HepG2 (cell line): ENCODE measurements around the gene FCER1G. TPM values are rescaled to one million over a fixed set of nuclear protein-coding genes. Genes with fewer than 3 reads are reported as not detected.

ENCODE experiments used
- AGO1 ChIP-seq: fragments of 200-400 bp; formaldehyde crosslinking; IDR thresholded peaks from 2 replicates; pipeline ENCODE4 v1.6.1; 2017; ENCODE audit warnings: mild to moderate bottlenecking, low read depth, low read length, moderate library complexity; ENCODE audit not compliant: poor library complexity, severe bottlenecking
- ARHGAP35 ChIP-seq: sonication (generic); formaldehyde crosslinking; IDR thresholded peaks from 2 replicates; pipeline ENCODE4 v1.9.0; 2022; ENCODE audit warnings: mild to moderate bottlenecking, inconsistent platforms, moderate library complexity, missing genetic modification reagents, borderline replicate concordance
- ATF1 ChIP-seq: IDR thresholded peaks from 2 replicates; pipeline ENCODE4 v1.6.1; 2016; ENCODE audit warnings: mild to moderate bottlenecking, control low read depth
- ATRX ChIP-seq: sonication (generic); formaldehyde crosslinking; IDR thresholded peaks from 2 replicates; pipeline ENCODE4 v1.4.0; 2020; ENCODE audit warnings: missing genetic modification reagents, borderline replicate concordance
- DMAP1 ChIP-seq: IDR thresholded peaks from 2 replicates; pipeline ENCODE4 v1.6.1; 2016
- DR1 ChIP-seq: sonication (generic); formaldehyde crosslinking; IDR thresholded peaks from 2 replicates; pipeline ENCODE4 v1.8.0; 2021; ENCODE audit warnings: mild to moderate bottlenecking, missing genetic modification reagents, inconsistent platforms
- HIVEP1 ChIP-seq: sonication (generic); formaldehyde crosslinking; IDR thresholded peaks from 2 replicates; pipeline ENCODE4 v1.4.0; 2020; ENCODE audit warnings: mild to moderate bottlenecking, missing genetic modification reagents
- ISL2 ChIP-seq: sonication (generic); formaldehyde crosslinking; IDR thresholded peaks from 2 replicates; pipeline ENCODE4 v1.5.0; 2020; ENCODE audit warnings: missing genetic modification reagents
- MBNL3 ChIP-seq: fragments of 250-450 bp; sonication (Bioruptor Pico); conservative IDR thresholded peaks from 2 replicates; pipeline ENCODE4 v1.8.0; 2022; ENCODE audit warnings: mild to moderate bottlenecking, inconsistent platforms
- MEIS1 ChIP-seq: sonication (generic); formaldehyde crosslinking; IDR thresholded peaks from 2 replicates; pipeline ENCODE4 v1.9.0; 2021; ENCODE audit warnings: mild to moderate bottlenecking, missing genetic modification reagents, moderate library complexity, borderline replicate concordance
- MLXIP ChIP-seq: sonication (generic); formaldehyde crosslinking; IDR thresholded peaks from 2 replicates; pipeline ENCODE4 v1.9.0; 2021; ENCODE audit warnings: missing genetic modification reagents, borderline replicate concordance
- POLR2G ChIP-seq: fragments of 200-400 bp; formaldehyde crosslinking; IDR thresholded peaks from 2 replicates; pipeline ENCODE4 v1.6.1; 2018; ENCODE audit warnings: mild to moderate bottlenecking, low read depth, low read length, moderate library complexity
- SMC3 ChIP-seq: IDR thresholded peaks from 2 replicates; pipeline ENCODE4 v1.6.1; 2011; ENCODE audit warnings: low read length, improper control_type of control experiment
- SRSF4 ChIP-seq: fragments of 200-400 bp; formaldehyde crosslinking; IDR thresholded peaks from one replicate; pipeline ENCODE4 v1.6.1; 2018; ENCODE audit warnings: mild to moderate bottlenecking, low read depth, low read length, moderate library complexity; ENCODE audit not compliant: poor library complexity, severe bottlenecking
- TMF1 ChIP-seq: sonication (generic); formaldehyde crosslinking; IDR thresholded peaks from 2 replicates; pipeline ENCODE4 v1.8.1; 2022; ENCODE audit warnings: low read depth, missing genetic modification reagents
- TSC22D2 ChIP-seq: sonication (generic); formaldehyde crosslinking; IDR thresholded peaks from 2 replicates; pipeline ENCODE4 v1.5.1; 2020; ENCODE audit warnings: missing genetic modification reagents, mild to moderate bottlenecking, borderline replicate concordance
- ZNF138 ChIP-seq: sonication (generic); formaldehyde crosslinking; IDR thresholded peaks from 2 replicates; pipeline ENCODE4 v1.5.0; 2020; ENCODE audit warnings: mild to moderate bottlenecking, low read depth, missing genetic modification reagents
- ZNF432 ChIP-seq: sonication (generic); formaldehyde crosslinking; IDR thresholded peaks from 2 replicates; pipeline ENCODE4 v1.5.0; 2020; ENCODE audit warnings: missing genetic modification reagents, mild to moderate bottlenecking, borderline replicate concordance
- ZNF567 ChIP-seq: sonication (generic); formaldehyde crosslinking; IDR thresholded peaks from 2 replicates; pipeline ENCODE4 v1.8.1; 2023; ENCODE audit warnings: mild to moderate bottlenecking, missing genetic modification reagents, borderline replicate concordance
- ZNF616 ChIP-seq: sonication (generic); formaldehyde crosslinking; IDR thresholded peaks from 2 replicates; pipeline ENCODE4 v1.5.0; 2020; ENCODE audit warnings: low read depth, mild to moderate bottlenecking, missing genetic modification reagents
- ZNF766 ChIP-seq: sonication (generic); formaldehyde crosslinking; IDR thresholded peaks from 2 replicates; pipeline ENCODE4 v1.5.0; 2020; ENCODE audit warnings: missing genetic modification reagents, borderline replicate concordance
- polyA plus RNA-seq, 8 experiments: library from polyadenylated mRNA; depleted of rRNA in 3 of 8; stranded (reverse) in 7 of 8; unstranded in 1 of 8; fragments of >200 nt; fragmentation: Illumina TruSeq in 4 of 8; extraction: Trizol in 4 of 8; gene quantifications; 2 replicates each; pipeline versions ENCODE4 v1.2.1 to v1.2.3, GENCODE V29; 2011 to 2016; ENCODE audit warnings: low read depth in 4 of 8, missing spikeins in 1 of 8, mixed read lengths in 1 of 8; ENCODE audit not compliant: insufficient read depth in 1 of 8
- total RNA-seq, 5 experiments: library from RNA; depleted of rRNA; stranded (reverse); fragments of >200 nt; fragmentation: Illumina TruSeq; extraction: Trizol; gene quantifications; 2 replicates each; pipeline ENCODE4 v1.2.3, GENCODE V29; 2016; ENCODE audit warnings: low read depth in 1 of 5
- TF ChIP-seq, protein P1 (sequence below): IDR thresholded peaks from 2 replicates; pipeline ENCODE4 v1.6.1; 2012; ENCODE audit warnings: low read length, improper control_type of control experiment
- TF ChIP-seq, protein P2 (sequence below): sonication (generic); formaldehyde crosslinking; conservative IDR thresholded peaks from 2 replicates; pipeline ENCODE4 v1.8.0; 2022; ENCODE audit warnings: low read depth, missing genetic modification reagents

Gene FCER1G
- total and polyA plus RNA-seq, 2 of the 13 experiments (the other 11 are each of a cell fraction or from before 2014, with no cell fraction given), result 1.3 to 6.4 TPM

DNA sequence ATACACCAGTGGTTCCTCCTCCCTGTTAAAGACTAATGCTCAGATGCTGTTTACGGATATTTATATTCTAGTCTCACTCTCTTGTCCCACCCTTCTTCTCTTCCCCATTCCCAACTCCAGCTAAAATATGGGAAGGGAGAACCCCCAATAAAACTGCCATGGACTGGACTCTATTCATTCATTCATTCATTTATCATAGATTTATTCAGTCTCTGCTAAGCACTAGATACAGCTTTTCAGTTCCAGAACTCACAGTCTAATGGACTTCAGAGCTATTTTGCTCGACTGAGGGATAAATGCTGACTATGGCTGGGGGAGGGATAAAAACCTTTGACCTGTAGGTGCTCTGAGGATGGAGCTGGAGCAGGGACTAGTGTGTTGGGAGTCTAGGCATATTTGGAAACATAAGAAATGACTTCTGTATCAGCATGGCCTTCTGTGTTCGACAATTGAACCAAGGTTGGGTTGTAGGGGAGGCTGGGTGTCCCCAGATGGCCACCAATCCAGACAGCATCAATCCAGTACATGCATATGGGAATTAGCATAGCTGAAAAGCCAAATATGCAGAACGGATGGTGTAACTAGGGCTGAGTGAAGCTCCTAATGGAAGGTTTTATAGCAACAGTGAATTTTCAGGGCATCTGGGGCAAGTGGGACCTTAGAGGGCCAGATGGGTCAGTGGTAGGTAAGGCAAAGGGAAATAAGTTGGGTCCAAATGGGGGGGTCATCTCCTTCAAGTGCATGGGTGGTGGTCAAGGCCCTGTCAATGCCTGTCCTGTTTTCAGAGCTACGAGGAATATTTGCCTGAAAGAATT is 4.2 kb downstream of the FCER1G start (continued):
- TF ChIP-seq MLXIP (CRISPR knock-in tag) (no peak), ZNF567 (CRISPR knock-in tag) (no peak), ZNF616 (no peak), SMC3 (no peak), ZNF138 (no peak), ATF1 (CRISPR knock-in tag) (no peak), ISL2 (CRISPR knock-in tag) (no peak), AGO1 (no peak), ZNF432 (no peak), SRSF4 (no peak), POLR2G (peak; percentile 79), ARHGAP35 (CRISPR knock-in tag) (no peak), DR1 (CRISPR knock-in tag) (no peak), DMAP1 (no peak), TSC22D2 (CRISPR knock-in tag) (no peak), ZNF766 (CRISPR knock-in tag) (no peak), MBNL3 (CRISPR knock-in tag) (no peak), MEIS1 (CRISPR knock-in tag) (no peak), TMF1 (no peak), HIVEP1 (CRISPR knock-in tag) (no peak), ATRX (CRISPR knock-in tag) (no peak)
- TF ChIP-seq, protein P1, sequence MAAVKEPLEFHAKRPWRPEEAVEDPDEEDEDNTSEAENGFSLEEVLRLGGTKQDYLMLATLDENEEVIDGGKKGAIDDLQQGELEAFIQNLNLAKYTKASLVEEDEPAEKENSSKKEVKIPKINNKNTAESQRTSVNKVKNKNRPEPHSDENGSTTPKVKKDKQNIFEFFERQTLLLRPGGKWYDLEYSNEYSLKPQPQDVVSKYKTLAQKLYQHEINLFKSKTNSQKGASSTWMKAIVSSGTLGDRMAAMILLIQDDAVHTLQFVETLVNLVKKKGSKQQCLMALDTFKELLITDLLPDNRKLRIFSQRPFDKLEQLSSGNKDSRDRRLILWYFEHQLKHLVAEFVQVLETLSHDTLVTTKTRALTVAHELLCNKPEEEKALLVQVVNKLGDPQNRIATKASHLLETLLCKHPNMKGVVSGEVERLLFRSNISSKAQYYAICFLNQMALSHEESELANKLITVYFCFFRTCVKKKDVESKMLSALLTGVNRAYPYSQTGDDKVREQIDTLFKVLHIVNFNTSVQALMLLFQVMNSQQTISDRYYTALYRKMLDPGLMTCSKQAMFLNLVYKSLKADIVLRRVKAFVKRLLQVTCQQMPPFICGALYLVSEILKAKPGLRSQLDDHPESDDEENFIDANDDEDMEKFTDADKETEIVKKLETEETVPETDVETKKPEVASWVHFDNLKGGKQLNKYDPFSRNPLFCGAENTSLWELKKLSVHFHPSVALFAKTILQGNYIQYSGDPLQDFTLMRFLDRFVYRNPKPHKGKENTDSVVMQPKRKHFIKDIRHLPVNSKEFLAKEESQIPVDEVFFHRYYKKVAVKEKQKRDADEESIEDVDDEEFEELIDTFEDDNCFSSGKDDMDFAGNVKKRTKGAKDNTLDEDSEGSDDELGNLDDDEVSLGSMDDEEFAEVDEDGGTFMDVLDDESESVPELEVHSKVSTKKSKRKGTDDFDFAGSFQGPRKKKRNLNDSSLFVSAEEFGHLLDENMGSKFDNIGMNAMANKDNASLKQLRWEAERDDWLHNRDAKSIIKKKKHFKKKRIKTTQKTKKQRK, result no peak
- TF ChIP-seq, protein P2, sequence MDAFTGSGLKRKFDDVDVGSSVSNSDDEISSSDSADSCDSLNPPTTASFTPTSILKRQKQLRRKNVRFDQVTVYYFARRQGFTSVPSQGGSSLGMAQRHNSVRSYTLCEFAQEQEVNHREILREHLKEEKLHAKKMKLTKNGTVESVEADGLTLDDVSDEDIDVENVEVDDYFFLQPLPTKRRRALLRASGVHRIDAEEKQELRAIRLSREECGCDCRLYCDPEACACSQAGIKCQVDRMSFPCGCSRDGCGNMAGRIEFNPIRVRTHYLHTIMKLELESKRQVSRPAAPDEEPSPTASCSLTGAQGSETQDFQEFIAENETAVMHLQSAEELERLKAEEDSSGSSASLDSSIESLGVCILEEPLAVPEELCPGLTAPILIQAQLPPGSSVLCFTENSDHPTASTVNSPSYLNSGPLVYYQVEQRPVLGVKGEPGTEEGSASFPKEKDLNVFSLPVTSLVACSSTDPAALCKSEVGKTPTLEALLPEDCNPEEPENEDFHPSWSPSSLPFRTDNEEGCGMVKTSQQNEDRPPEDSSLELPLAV (CRISPR knock-in tag), result no peak
